ENCODE results near the gene CADM1. TPM values are rescaled to one million over a fixed set of nuclear protein-coding genes. Genes with fewer than 3 reads are reported as not detected.

Gene CADM1
- total and polyA plus RNA-seq, 2 donors from 2014 or later, result 24.0 to 33.5 TPM

GRCh38 chr11:115304774-115305472, 199.3 kb downstream of the CADM1 start:
- Histone ChIP-seq H3K27ac (ENCODE audit: low read depth in 2 of 2, low read length in 2 of 2) (no peak overlapping the region), H3K27me3 (ENCODE audit: control insufficient read depth, insufficient read depth, low read length) (no peaks in the 10 kb centered on the region), H3K4me3 (ENCODE audit: low read length in 3 of 3) (no peak overlapping the region), H3K36me3 (ENCODE audit: control insufficient read depth in 2 of 3, insufficient read depth in 3 of 3, low read length in 3 of 3) (no peaks in the 10 kb centered on the region), H3K9me3 (ENCODE audit: control insufficient read depth in 2 of 3, insufficient read depth in 1 of 3, low read length in 3 of 3) (no peaks in the 10 kb centered on the region), H3K4me1 (ENCODE audit: control insufficient read depth in 2 of 3, insufficient read depth in 2 of 3, low read depth in 1 of 3, low read length in 3 of 3) (no peaks in the 10 kb centered on the region), H3K9ac (ENCODE audit: low read length in 3 of 3) (no peak overlapping the region)
- FAIRE-seq (no peak), DNase-seq (no peak)
- TF ChIP-seq CTCF (IDR thresholded peaks at IDR 0.05; ENCODE audit: borderline replicate concordance, extremely low read depth, insufficient read depth), result no peak
- intact Hi-C loops (cut with DNase I), result no loop called here

GRCh38 chr11:115303929-115304531, 200.2 kb downstream of the CADM1 start:
- H3K9me3 ChIP-seq (ENCODE audit: control insufficient read depth in 2 of 3, insufficient read depth in 1 of 3, low read length in 3 of 3), result no peaks in the 10 kb centered on the region
- no peak for TF ChIP-seq CTCF (IDR thresholded peaks at IDR 0.05; ENCODE audit: borderline replicate concordance, extremely low read depth, insufficient read depth)
- no peaks in the 10 kb centered on the region for H3K36me3 ChIP-seq (ENCODE audit: control insufficient read depth in 2 of 3, insufficient read depth in 3 of 3, low read length in 3 of 3)
- H3K27ac ChIP-seq (ENCODE audit: low read depth in 2 of 2, low read length in 2 of 2), result no peak overlapping the region
- intact Hi-C loops (cut with DNase I), result no loop called here
- H3K4me3 ChIP-seq (ENCODE audit: low read length in 3 of 3), result no peak overlapping the region
- no peaks in the 10 kb centered on the region for H3K4me1 ChIP-seq (ENCODE audit: control insufficient read depth in 2 of 3, insufficient read depth in 2 of 3, low read depth in 1 of 3, low read length in 3 of 3)
- no peak overlapping the region for H3K9ac ChIP-seq (ENCODE audit: low read length in 3 of 3)
- no peak for FAIRE-seq
- no peaks in the 10 kb centered on the region for H3K27me3 ChIP-seq (ENCODE audit: control insufficient read depth, insufficient read depth, low read length)
- DNase-seq, result no peak

GRCh38 chr11:115302946-115303703, 201.1 kb downstream of the CADM1 start:
- Histone ChIP-seq H3K4me3 (ENCODE audit: low read length in 3 of 3) (no peak overlapping the region), H3K4me1 (ENCODE audit: control insufficient read depth in 2 of 3, insufficient read depth in 2 of 3, low read depth in 1 of 3, low read length in 3 of 3) (no peaks in the 10 kb centered on the region), H3K9ac (ENCODE audit: low read length in 3 of 3) (no peak overlapping the region), H3K27ac (ENCODE audit: low read depth in 2 of 2, low read length in 2 of 2) (no peak overlapping the region), H3K27me3 (ENCODE audit: control insufficient read depth, insufficient read depth, low read length) (no peaks in the 10 kb centered on the region), H3K9me3 (ENCODE audit: control insufficient read depth in 2 of 3, insufficient read depth in 1 of 3, low read length in 3 of 3) (no peaks in the 10 kb centered on the region), H3K36me3 (ENCODE audit: control insufficient read depth in 2 of 3, insufficient read depth in 3 of 3, low read length in 3 of 3) (no peaks in the 10 kb centered on the region)
- intact Hi-C loops (cut with DNase I), result no loop called here
- TF ChIP-seq CTCF (IDR thresholded peaks at IDR 0.05; ENCODE audit: borderline replicate concordance, extremely low read depth, insufficient read depth), result no peak
- FAIRE-seq (no peak), DNase-seq (no peak)
